Right ventricle myocardium superior (tissue), 1 donor: ENCODE results near the gene RNF31. TPM values are rescaled to one million over a fixed set of nuclear protein-coding genes. Genes with fewer than 3 reads are reported as not detected.

Source experiments
- ATAC-seq: fragments of 200-7000 bp; cut with Tn5 transposase; one replicate; pipeline ENCODE4 v1.9.1; 2020; ENCODE audit warnings: mild to moderate bottlenecking; ENCODE audit not compliant: poor library complexity
- DNase-seq: peaks from one replicate; pipeline ENCODE4 v3.0.0-alpha.2; 2020
- intact Hi-C: fragments of 100-400 bp; cut with DNase I; formaldehyde crosslinking; loops from one replicate; pipeline ENCODE4 v1.11.2; 2022
- total RNA-seq: library from RNA; stranded (reverse); fragmentation: NEBNext Ultra II Directional; extraction: Animal tissue kit (Norgen Biotek cat#: 25700); gene quantifications from one replicate; pipeline ENCODE4 v1.2.1, GENCODE V29; 2021
- donor health status: DM: no; HTN: yes; CAD: no; lungs with severe emphysema.

Gene RNF31
- total RNA-seq, 1 donor from 2014 or later = 29.5 TPM

- ATAC-seq (no peak), DNase-seq (peak; percentile 32)
- intact Hi-C loops = no loop called here
Measured at GRCh38 chr14:24172871-24173281, 25.6 kb downstream of the RNF31 start.

GRCh38 chr14:24176599-24176998 is 29.3 kb downstream of the RNF31 start:
- intact Hi-C loops = no loop called here
- DNase-seq = peak; percentile 14
- no peak for ATAC-seq

- DNase-seq (peak; percentile 39), ATAC-seq (no peak)
- intact Hi-C loops = no loop called here
Measured at GRCh38 chr14:24177041-24177825, 29.9 kb downstream of the RNF31 start.

- ATAC-seq (no peak), DNase-seq (peak; percentile 34)
- intact Hi-C loops = no loop called here
Measured at GRCh38 chr14:24177891-24178290, 30.6 kb downstream of the RNF31 start.

GRCh38 chr14:24178399-24179178 is 31.3 kb downstream of the RNF31 start:
- intact Hi-C loops = no loop called here
- ATAC-seq (no peak), DNase-seq (peak; percentile 24)

GRCh38 chr14:24179294-24179960 is 32.1 kb downstream of the RNF31 start:
- intact Hi-C loops = no loop called here

GRCh38 chr14:24179961-24180796 is 32.9 kb downstream of the RNF31 start:
- DNase-seq (peak; percentile 25), ATAC-seq (peak; percentile 50)
- intact Hi-C loops = no loop called here

More at GRCh38 chr14:24179294-24179960, 32.1 kb downstream of the RNF31 start:
- ATAC-seq (peak; percentile 4), DNase-seq (peak; percentile 23)

- DNase-seq = no peak
- no peak for ATAC-seq
- intact Hi-C loops = no loop called here
Measured at GRCh38 chr14:24181371-24182077, 34.2 kb downstream of the RNF31 start.

GRCh38 chr14:24182110-24182882 is 35.0 kb downstream of the RNF31 start:
- DNase-seq = no peak
- intact Hi-C loops = no loop called here
- no peak for ATAC-seq

- ATAC-seq (no peak), DNase-seq (no peak)
- intact Hi-C loops = no loop called here
Measured at GRCh38 chr14:24183014-24183481, 35.8 kb downstream of the RNF31 start.

- no peak for DNase-seq
- ATAC-seq = no peak
- intact Hi-C loops = no loop called here
Measured at GRCh38 chr14:24184104-24184970, 37.0 kb downstream of the RNF31 start.

GRCh38 chr14:24185026-24185425 is 37.7 kb downstream of the RNF31 start:
- no peak for ATAC-seq
- intact Hi-C loops = no loop called here
- DNase-seq = no peak

- DNase-seq = no peak
- intact Hi-C loops = no loop called here
- ATAC-seq = no peak
Measured at GRCh38 chr14:24185741-24186140, 38.4 kb downstream of the RNF31 start.

- intact Hi-C loops = no loop called here
- ATAC-seq (no peak), DNase-seq (no peak)
Measured at GRCh38 chr14:24186831-24187538, 39.7 kb downstream of the RNF31 start.

- no peak for DNase-seq
- intact Hi-C loops = no loop called here
- no peak for ATAC-seq
Measured at GRCh38 chr14:24187539-24187915, 40.2 kb downstream of the RNF31 start.
